Right forelimb (tissue), 1 donor: ENCODE results near the gene RALBP1.
A peak's percentile ranks its signal among the peaks of the same experiment; 100 is the strongest.

Source experiments
- DNase-seq: peaks from one replicate; pipeline ENCODE4 v3.0.0-alpha.2; 2018

RALBP1 gene

DNA sequence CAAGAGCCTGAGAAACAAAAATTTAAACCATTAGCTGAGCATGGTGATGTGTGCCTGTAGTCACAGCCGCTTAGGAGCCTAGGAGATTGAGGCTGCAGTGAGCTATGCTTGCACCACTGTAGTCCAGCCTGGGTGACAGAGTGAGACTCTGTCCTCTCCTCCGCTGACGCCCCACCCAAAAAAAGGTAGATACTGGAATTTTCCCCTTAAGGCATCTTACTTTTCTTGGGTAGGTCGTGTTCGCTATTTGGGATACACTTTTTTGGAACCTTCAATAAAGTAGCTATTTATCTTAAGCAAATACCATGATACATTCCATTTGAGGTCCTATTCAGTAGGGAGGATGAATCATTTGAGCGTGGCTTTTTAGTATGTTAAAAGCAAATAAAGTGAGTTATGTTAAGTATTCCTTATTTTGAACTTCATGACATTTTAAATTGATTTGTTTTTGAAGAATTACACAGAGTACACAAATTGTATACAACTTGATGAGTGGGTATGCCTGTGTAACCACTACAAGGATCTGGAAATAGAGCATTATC, 38.7 kb downstream of the RALBP1 start:
- DNase-seq, result no peak

- no peak for DNase-seq
Measured at GRCh38 chr18:9516437-9517064, 41.2 kb downstream of the RALBP1 start.

DNA sequence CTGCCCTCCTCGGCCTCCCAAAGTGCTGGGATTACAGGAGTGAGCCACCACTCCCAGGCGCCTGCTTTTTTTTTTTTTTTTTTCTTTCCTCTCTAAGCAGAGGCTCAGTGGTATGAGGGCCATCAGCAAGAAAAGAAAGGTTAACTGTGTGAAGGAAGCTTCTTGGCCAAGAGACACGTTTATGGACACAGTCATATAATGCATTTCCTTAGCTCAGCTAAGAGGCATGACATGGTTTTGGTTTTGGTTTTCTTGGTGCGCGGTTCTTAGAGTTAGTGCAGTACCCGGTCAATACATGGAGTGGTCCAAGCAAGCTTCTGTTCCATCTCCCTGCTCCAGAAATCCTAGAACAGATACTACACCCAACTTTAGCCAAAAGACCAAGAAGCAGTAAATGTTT, 42.6 kb downstream of the RALBP1 start:
- no peak for DNase-seq

DNA sequence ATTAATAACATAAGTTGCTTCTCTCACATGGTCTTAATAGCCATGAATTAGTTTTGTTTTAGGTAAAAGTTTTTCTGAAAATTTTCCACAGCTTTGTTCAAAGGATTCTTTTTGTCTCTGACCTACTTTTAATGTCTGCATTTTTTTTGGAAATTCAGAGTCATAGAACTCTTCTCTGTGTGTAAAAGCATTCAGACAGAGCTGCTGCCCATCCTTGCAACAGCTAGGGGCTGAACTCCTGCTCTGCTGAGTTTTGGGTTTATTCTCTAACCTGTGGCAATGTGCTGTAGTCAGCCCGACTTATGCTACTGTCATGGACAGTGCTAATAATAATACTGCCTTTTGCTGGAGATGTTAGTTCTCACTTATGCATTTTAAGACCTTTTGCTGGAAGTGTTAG, 44.1 kb downstream of the RALBP1 start:
- no peak for DNase-seq

GRCh38 chr18:9520666-9521065, 45.4 kb downstream of the RALBP1 start:
- no peak for DNase-seq

DNA sequence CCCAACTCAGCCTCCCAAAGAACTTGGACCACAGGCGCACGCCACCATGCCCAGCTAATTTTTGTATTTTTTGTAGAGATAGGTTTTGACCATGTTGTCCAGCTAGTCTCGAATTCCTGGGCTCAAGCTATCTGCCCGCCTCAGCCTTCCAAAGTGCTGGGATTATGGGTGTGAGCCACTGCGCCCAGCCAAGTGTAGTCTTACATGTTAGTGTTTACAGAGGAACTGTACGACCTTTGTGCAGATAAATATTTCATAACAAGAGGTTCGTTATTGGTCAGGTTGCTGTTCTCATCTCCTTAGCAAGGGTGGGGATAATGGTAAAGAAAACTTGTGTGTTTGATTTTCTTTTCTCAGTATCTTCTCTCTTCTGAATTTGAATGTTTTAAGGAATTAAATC, 46.5 kb downstream of the RALBP1 start:
- no peak for DNase-seq

- no peak for DNase-seq
Measured at GRCh38 chr18:9522952-9523351, 47.6 kb downstream of the RALBP1 start.

DNA sequence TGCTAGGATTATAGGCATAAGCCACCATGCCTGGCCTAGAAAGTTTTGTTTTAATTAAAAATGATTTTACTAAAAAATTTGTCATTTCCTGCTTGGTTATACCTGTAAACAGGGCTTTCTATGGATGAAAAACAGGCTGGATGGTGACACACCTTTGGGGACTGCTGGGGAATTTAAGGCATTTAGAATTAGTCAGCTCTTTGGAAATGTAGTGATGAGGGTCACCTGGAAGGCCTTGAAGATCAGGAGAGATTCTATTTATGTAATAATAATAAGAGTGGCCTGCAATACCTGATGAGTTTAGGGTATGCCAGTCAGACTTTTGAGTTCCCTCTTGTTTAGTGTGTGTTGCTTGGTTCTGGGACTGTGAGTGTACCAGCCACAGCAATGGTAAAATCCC, 51.1 kb downstream of the RALBP1 start:
- DNase-seq, result no peak

- DNase-seq, result no peak
Measured at GRCh38 chr18:9530226-9531009, 55.1 kb downstream of the RALBP1 start.

DNA sequence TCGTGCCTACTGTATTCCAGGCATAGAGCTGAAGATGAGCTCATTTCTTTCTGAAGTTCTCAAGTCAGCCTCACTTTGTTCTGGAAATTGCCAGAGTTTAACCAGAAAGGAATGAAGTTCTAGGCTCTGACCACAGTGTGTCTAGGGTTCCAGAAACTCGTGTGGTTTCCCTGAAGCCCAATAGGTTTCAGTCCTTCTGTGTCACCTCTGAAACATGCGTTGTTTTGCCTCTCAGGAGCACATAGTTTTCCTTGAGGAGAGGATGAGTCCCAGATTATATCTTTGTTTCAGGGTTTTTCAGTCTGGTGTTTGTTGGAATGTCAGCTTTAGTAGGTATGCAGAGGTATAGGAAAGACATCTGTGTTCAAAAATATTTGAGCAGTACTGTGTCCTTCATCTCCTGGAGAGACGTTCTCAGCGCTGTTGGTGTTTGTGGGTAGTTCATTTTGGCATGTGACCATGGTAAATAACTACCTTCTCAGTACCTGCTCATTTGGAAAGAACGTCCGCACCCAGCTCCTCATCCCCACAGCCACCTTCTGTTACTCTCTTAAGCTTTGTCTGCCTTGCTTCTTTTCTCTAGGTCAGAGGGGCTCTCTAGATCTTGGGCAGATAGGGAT, 56.6 kb downstream of the RALBP1 start:
- no peak for DNase-seq

GRCh38 chr18:9534844-9535243, 59.5 kb downstream of the RALBP1 start:
- no peak for DNase-seq

DNA sequence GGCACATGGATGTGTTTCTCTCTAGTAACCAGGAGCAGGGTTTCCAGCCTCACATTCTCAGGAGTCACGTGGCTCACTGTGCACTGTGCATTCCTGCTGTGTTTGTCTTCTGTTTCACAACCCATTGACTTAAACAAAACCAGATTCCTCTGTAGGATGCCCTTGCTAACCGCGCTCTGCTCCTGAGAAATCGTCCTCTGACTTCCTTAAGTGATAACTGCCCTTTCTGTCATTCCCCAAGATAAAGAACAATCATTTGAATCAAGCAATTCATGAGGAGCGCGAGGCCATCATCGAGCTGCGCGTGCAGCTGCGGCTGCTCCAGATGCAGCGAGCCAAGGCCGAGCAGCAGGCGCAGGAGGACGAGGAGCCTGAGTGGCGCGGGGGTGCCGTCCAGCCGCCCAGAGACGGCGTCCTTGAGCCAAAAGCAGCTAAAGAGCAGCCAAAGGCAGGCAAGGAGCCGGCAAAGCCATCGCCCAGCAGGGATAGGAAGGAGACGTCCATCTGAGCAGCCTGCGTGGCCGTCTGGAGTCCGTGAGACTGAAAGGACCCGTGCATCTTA, 60.2 kb downstream of the RALBP1 start:
- peak; percentile 64 for DNase-seq

- DNase-seq, result no peak
Measured at GRCh38 chr18:9536354-9537152, 61.2 kb downstream of the RALBP1 start.

DNA sequence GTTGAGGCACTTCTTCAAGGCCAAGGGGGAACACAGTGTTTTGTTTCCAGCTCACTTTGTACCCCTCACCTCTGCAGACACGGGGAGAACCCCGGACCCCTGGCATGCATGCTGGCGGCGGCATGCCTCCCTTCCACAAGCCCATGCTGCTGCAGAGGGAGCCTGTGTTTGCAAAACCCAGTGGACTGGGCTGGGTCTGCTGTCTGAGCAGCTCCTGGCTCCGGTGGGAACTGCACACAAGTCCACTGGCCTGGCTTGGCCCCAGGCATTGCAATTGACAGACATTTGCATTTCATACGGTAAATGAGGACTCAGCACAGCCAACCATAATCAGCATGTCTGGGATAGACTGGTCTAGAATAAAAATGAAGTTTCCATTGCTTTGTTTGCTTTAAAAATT, 62.4 kb downstream of the RALBP1 start:
- DNase-seq, result no peak

GRCh38 chr18:9539283-9539682, 64.0 kb downstream of the RALBP1 start:
- no peak for DNase-seq

GRCh38 chr18:9539938-9540337, 64.6 kb downstream of the RALBP1 start:
- no peak for DNase-seq

- DNase-seq, result no peak
Measured at GRCh38 chr18:9542924-9543323, 67.6 kb downstream of the RALBP1 start.

DNA sequence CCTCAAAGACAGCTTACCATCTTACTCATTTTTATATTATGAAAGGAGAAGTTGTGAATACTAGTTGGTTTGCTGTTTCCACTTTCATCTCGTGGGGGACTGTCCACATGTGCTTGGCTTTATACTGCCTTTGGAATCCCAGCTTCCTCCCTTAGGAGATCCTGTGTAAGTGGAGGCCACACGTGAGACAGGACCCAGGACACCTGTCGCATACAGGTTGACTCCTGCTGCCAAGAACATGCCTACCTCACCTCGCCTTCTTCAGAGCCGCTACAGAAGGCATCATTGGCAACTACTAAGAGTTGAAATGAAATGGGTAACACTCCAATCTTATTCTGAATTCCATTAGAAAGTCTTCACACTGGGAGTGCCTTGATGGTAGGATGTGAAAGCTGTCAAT, 69.7 kb downstream of the RALBP1 start:
- DNase-seq, result no peak

DNA sequence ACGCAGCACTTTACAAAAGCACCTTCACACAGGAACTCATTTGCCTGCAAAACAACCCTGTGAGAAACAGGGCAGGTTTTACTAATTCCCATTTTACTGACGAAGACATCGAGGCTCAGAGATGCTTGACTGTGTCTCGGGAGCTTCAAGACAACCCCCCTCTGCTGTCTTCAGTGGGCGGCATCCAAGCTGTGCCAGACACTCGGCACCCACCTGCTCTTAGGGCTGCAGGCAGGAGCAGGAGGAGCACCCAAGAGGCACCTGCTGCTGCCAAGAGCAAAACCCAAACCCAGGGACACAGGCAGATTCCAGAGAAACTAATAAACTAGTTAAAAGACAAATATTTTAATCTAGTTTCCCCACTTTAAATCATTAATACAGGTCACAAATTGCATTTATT, 71.2 kb downstream of the RALBP1 start:
- DNase-seq, result no peak

DNA sequence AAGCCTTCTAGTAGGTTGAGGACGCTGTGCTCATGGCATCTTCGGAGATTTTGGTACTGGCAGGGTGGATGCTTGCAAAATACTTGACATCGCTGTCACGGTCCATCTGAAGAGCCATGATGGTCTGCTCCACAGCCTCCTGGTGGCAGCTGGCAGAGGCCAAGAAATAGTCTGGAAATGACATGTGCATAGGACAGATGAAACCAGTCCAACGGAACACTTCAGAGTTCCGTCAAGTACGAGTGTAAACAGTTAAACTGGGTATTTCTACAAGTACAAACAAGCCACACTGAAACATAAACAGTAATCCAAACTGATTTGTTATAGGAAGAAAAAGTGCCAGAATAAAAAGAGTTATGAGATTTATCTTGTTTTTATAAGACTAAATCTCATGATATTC, 72.5 kb downstream of the RALBP1 start:
- no peak for DNase-seq

- no peak for DNase-seq
Measured at GRCh38 chr18:9549405-9549804, 74.1 kb downstream of the RALBP1 start.

GRCh38 chr18:9550429-9550828, 75.1 kb downstream of the RALBP1 start:
- no peak for DNase-seq

- DNase-seq, result no peak
Measured at GRCh38 chr18:9552191-9552590, 76.9 kb downstream of the RALBP1 start.
